ENCODE measurements around the gene BLCAP. TPM values are rescaled to one million over a fixed set of nuclear protein-coding genes. Genes with fewer than 3 reads are reported as not detected.

Gene BLCAP
- total RNA-seq, 4 donors from 2014 or later: 66.4 to 104 (median 78.1) TPM

DNA sequence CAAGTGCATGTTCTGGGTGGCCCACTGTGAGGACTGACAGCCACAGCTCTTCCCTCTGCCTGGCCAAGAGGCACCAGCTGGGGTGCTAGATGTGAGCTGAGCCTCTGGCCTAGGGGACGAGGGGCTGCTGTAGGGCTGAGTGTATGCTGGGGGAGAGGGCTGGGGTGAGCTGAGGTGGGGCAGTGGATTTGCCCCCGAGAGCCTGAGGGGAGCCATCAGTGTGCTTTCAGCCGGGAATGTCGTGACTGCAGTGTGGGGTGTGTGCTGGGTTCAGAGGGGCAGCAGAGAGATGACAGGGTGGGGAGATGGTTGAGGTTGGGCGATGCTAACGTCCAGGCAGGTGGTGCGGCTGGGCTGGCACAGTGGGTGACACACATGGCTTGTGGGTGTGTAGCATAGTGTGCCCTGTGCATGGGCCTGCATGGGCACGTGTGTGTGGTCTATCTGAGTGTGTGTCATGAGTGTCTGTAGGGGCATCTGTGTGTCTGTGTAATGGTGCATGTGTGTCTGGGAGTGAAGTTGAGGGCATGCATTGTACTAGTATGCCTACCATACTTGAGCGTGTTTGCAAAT, 46.0 kb upstream of the BLCAP start:
- peaks cover 0 to 81% (median 1%) of the 10 kb centered on the region in 4 donors for H3K27me3 ChIP-seq
- no peaks in the 10 kb centered on the region for H3K36me3 ChIP-seq
- intact Hi-C loops (cut with DNase I): no loop called here
- DNase-seq: no peak
- H3K27ac ChIP-seq: no peak overlapping the region
- TF ChIP-seq CTCF (IDR thresholded peaks at IDR 0.05) (no peak), POLR2A (IDR thresholded peaks at IDR 0.05) (no peak)
- H3K4me3 ChIP-seq: no peak overlapping the region
- 78 to 84% methylated on average over 6 to 8 of the region's 9 CpGs for WGBS, 2 donors
- H3K4me1 ChIP-seq: no peaks in the 10 kb centered on the region
- H3K9me3 ChIP-seq: no peaks in the 10 kb centered on the region

DNA sequence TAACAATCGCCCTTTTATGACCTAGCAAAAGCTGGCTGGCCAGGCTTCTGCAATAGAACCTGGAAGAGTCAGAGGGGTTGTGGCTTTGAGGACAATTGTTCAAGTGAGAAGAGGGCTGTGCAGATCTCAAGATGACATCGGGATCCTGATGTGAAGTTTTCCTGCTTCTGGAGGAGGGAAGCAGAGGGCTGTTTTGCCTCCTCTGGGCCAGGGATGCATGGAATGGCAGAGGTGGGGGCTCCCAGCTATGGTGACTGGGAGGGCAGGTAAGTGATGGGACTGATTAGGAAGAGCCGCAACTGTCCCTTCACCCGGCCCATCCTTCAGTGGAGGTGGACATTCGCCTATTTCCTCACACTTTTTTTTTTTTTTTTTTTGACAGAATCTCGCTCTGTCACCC, 43.4 kb upstream of the BLCAP start:
- 70 to 87% methylated on average over 5 to 6 of the region's 6 CpGs for WGBS, 2 donors
- H3K27me3 ChIP-seq: peaks cover 0 to 87% (median 1%) of the 10 kb centered on the region in 4 donors
- DNase-seq: no peak

DNA sequence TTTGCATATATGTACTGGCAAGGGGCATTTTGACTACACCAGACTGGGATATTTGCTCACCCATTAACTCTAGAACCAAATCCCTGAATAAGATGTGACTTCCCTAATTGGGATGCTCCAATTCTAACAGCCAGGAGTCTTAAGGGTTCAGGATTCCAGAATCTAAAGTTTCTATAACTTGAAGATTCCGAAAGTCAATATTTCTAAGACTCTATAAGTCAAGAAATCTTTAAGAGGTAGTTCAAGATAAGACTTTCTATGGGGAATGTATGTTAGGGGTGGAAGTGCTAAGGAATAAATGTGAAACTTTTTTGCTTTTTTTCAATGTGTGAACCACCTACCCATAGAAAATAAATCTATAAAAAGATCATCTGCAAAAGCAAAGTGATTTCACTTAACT, 42.7 kb upstream of the BLCAP start:
- no peak overlapping the region for H3K27ac ChIP-seq
- no peaks in the 10 kb centered on the region for H3K36me3 ChIP-seq
- DNase-seq: no peak
- H3K4me1 ChIP-seq: peaks cover 0 to 9% (median 5%) of the 10 kb centered on the region in 3 donors
- H3K9me3 ChIP-seq: no peaks in the 10 kb centered on the region
- H3K4me3 ChIP-seq: no peak overlapping the region
- intact Hi-C loops (cut with DNase I): no loop called here
- TF ChIP-seq CTCF (IDR thresholded peaks at IDR 0.05) (no peak), POLR2A (IDR thresholded peaks at IDR 0.05) (no peak)
- 83 to 100% methylated on average over 1 of the region's 1 CpG for WGBS, 2 donors
- peaks cover 0 to 89% (median 1%) of the 10 kb centered on the region in 4 donors for H3K27me3 ChIP-seq

More for the DNA sequence above, 43.4 kb upstream of the BLCAP start:
- H3K4me3 ChIP-seq: no peak overlapping the region
- H3K36me3 ChIP-seq: no peaks in the 10 kb centered on the region
- peaks cover 0 to 9% (median 5%) of the 10 kb centered on the region in 3 donors for H3K4me1 ChIP-seq
- TF ChIP-seq POLR2A (IDR thresholded peaks at IDR 0.05) (no peak), CTCF (IDR thresholded peaks at IDR 0.05) (no peak)
- H3K27ac ChIP-seq: no peak overlapping the region
- no peaks in the 10 kb centered on the region for H3K9me3 ChIP-seq
- intact Hi-C loops (cut with DNase I): no loop called here

DNA sequence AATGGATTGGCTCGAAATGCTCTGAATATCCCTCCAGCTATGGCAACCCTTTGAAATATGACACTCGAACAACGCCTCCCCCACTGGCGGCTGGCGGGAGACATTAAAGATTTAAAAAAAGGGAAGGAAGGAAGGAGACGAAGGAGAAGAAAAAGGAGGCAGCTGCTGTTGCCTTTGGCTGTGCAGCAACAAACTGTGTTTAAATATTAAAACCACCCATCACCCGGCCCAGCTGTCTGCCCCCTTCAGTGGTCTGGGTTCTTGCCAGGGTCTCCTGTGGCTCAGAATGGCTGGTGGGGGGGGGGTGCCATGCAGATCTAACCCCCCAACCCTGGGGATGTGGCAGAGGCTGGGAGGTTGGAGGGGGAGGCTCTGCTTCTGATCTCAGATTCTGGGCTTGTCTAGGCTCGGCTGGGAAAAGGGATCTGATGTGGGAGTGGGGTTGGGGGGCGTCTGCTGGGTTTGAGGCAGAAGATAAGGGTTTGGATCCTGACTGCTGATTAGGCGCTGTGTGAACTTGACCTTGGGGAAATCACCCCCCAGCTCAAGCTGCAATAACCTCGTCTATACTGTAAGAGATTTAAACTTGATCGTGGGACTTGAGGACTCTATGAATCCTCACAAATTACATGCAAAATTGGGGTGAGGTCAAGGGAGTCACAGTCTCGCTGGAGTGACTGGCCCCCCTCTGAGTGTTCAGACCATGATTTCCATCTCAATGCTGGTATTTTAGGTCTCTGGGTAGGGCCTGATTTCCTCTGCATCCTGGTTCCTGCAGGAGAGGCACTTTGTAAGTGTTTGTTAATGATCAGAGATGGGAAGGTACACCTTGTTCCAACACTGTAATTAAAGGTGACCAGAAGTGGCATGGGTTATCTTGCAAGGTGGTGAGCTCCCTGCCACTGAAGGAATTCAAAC, 40.3 kb upstream of the BLCAP start:
- Histone ChIP-seq H3K4me3 (no peak overlapping the region), H3K4me1 (peaks cover 0 to 17% (median 10%) of the 10 kb centered on the region in 3 donors), H3K27ac (no peak overlapping the region), H3K36me3 (no peaks in the 10 kb centered on the region), H3K27me3 (peaks cover 0 to 92% (median 0%) of the 10 kb centered on the region in 4 donors), H3K9me3 (no peaks in the 10 kb centered on the region)
- DNase-seq: no peak
- no peak for TF ChIP-seq POLR2A (IDR thresholded peaks at IDR 0.05)
- TF ChIP-seq CTCF (IDR thresholded peaks at IDR 0.05): no peak
- WGBS, 2 donors: 3 to 6% methylated on average over 10 to 12 of the region's 13 CpGs
- intact Hi-C loops (cut with DNase I): no loop called here

GRCh38 chr20:37567331-37567665, 39.6 kb upstream of the BLCAP start:
- intact Hi-C loops (cut with DNase I): no loop called here
- H3K27me3 ChIP-seq: peaks cover 0 to 94% (median 0%) of the 10 kb centered on the region in 4 donors

More at GRCh38 chr20:37567331-37567665, 39.6 kb upstream of the BLCAP start:
- no peak for TF ChIP-seq POLR2A (IDR thresholded peaks at IDR 0.05)
- TF ChIP-seq CTCF (IDR thresholded peaks at IDR 0.05): no peak
- Histone ChIP-seq H3K4me1 (peaks cover 0 to 17% (median 10%) of the 10 kb centered on the region in 3 donors), H3K4me3 (no peak overlapping the region), H3K27ac (no peak overlapping the region), H3K36me3 (no peaks in the 10 kb centered on the region), H3K9me3 (no peaks in the 10 kb centered on the region)
- no peak for DNase-seq
- 8 to 21% methylated on average over 7 of the region's 7 CpGs for WGBS, 2 donors
